GM18511 (cell line): ENCODE measurements around the gene KIF1C.

Experiments
- ATAC-seq: cut with Tn5 transposase; IDR thresholded peaks from one replicate; pipeline ENCODE4 v1.9.1; 2021; ENCODE audit warnings: mild to moderate bottlenecking, moderate library complexity; ENCODE audit not compliant: unreplicated experiment

Gene KIF1C

GRCh38 chr17:4997302-4998026 lies at the start of gene KIF1C, which contains the start of gene INCA1:
Gene KIF1C, plus strand, starts transcription at chr17:4997950. Its CDS starts 2,297 bp downstream, at chr17:5000247.
Gene INCA1, minus strand, starts transcription at chr17:4997522. Its CDS starts 3,085 bp downstream, at chr17:4994437.
- peak; percentile 86 for ATAC-seq

- ATAC-seq: peak; percentile 30
Measured at GRCh38 chr17:4948166-4948930, 49.4 kb upstream of the KIF1C start, which contains the start of gene PFN1. Gene PFN1, minus strand, starts transcription at chr17:4948530. Its CDS starts 136 bp downstream, at chr17:4948394.

- peak; percentile 33 for ATAC-seq
Measured at GRCh38 chr17:4948931-4949320, 48.8 kb upstream of the KIF1C start.

GRCh38 chr17:4949321-4950074 lies 48.3 kb upstream of the KIF1C start:
- peak; percentile 35 for ATAC-seq

DNA sequence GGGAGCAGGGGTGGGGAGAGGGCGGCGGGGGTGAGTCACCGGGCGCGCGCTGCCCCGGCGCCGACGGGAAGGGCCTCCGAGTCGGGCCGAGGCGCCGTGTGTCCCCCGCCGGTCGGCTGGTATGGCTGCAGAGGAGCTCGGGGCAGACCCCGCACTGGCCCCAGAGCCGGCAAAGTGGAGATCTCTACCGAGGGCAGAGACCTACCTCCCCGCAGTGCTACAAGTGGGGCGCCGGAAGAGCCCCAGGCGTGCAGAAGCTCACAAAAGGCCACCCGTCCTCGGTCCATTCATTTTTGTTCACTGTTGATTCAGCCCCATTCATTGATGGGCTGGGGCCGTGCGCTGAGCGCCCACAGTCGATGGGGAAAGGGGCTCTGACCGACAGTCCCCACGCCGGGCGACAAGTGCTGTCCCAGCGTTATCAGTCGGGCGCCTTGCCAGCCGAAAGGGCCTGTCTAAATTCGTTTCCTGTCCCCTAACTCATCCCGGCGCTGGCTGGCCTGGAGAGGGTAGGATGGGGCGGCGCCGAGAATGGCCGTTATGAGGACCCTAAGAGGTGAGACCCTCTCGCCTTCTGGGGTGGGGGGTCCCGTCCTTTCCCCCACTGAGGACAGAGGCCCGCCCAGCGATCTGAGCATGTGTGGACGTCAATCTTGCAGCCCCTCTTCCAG lies 47.5 kb upstream of the KIF1C start:
- ATAC-seq: peak; percentile 14

GRCh38 chr17:4950746-4951204 lies 47.0 kb upstream of the KIF1C start, which contains the start of gene ENO3:
Gene ENO3, plus strand, starts transcription at chr17:4951119. Its CDS starts 711 bp downstream, at chr17:4951830.
- ATAC-seq: no peak

DNA sequence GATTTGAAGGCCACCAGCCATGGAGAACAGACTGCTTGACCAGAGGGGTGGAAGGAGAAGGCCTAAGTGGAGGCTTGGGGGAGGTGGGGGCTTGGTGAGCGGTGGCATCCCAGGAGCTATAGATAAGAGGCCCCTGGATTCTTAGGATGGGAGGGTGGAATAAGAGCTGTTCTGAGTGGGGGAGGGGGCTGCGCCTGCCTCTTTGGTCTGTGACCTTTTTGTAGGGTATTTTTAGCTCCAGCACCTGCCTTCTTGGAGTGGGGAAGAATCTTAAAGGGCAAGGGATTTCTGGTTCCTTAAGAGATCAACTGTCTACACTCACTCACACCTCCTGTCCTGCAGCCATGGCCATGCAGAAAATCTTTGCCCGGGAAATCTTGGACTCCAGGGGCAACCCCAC lies 46.3 kb upstream of the KIF1C start:
- no peak for ATAC-seq

DNA sequence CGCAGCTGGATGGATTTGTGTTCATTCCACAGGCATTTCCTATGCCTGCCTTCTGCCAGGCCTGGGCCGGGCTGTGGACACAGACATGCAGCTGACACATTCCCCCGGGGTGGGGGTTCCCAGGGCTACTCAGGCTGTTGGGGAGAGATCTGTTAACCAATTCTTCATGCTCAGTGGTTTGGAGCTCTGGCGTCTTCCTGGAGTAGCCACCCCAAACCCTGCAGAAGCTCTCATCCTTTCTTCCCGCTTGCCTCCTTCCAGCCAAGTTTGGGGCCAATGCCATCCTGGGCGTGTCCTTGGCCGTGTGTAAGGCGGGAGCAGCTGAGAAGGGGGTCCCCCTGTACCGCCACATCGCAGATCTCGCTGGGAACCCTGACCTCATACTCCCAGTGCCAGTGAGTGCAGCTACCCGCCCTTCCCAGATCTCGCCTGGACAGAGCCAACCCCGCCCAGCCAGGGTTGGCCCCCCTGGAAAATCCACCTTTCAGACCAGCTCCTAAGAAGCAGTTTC lies 44.2 kb upstream of the KIF1C start:
- ATAC-seq: no peak

- no peak for ATAC-seq
Measured at GRCh38 chr17:4955091-4955490, 42.7 kb upstream of the KIF1C start.

DNA sequence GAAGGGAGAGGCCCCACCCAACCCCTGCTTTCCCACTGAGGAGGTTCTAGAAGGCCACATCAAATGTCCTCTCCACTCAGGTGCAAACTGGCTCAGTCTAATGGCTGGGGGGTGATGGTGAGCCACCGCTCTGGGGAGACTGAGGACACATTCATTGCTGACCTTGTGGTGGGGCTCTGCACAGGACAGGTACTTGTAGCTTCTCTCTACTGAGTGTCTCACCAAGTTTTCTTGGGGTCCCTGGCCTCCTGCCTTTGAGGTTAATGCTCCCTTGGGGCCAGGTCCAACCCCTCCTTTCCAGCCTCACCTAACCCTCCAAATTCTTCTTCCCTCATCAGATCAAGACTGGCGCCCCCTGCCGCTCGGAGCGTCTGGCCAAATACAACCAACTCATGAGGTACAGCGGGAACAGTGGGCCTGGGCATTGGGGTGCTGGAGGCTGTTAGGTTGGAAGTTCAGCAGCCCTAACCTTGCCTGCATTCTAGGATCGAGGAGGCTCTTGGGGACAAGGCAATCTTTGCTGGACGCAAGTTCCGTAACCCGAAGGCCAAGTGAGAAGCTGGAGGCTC lies 41.2 kb upstream of the KIF1C start:
- no peak for ATAC-seq

DNA sequence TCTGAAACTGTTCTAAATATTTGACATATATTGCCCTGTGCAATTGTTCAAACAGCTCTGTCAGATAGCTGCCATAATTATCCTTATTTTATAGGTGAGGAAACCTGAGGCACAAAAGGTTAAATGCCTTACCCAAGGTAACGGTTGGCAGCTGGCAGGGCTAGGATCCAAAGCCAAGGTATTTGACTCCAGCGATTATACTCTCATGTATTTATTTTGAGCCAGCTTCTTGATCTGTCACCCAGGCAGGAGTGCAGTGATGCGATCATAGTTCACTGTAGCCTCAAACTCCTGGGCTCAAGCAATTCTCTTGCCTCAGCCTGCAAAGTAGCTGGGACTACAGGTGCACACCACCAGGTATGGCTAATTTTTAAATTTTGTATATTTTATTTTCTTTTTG lies 39.6 kb upstream of the KIF1C start:
- ATAC-seq: no peak

DNA sequence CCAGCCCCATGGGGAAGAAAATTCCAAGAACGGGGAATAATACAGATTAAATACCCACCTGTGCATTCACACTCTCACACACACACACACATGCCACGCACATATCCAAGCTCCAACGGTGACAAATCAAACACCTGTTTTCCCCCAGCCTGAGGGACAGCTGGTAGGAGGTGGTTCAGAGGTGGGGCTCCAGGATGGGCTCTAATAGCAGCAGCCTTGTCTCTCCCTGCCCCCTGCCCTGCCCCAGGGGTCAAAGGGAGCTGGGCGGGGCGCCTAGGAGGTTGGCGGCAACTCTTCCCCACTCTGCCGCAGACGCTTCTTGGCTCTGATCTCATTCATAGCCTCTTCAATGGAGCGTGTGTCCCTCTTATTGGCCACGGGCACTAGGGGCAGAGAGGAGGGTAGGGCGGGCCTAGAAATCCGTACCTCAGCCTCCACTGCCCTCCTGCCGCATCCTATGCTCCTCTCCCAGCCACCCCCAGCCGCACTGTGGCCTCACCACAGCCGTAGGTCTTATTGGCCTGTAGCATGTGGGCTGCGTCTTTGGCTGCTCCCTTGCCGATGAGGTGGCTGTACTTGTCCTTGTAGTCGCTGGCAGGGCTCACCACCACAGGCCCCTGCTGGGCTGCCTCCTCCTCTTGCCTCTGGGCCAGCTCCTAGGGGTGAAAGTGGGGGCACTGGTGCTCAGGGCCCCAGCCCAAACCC lies 38.3 kb upstream of the KIF1C start:
- no peak for ATAC-seq

GRCh38 chr17:4960279-4960922 lies 37.3 kb upstream of the KIF1C start:
- ATAC-seq: no peak

DNA sequence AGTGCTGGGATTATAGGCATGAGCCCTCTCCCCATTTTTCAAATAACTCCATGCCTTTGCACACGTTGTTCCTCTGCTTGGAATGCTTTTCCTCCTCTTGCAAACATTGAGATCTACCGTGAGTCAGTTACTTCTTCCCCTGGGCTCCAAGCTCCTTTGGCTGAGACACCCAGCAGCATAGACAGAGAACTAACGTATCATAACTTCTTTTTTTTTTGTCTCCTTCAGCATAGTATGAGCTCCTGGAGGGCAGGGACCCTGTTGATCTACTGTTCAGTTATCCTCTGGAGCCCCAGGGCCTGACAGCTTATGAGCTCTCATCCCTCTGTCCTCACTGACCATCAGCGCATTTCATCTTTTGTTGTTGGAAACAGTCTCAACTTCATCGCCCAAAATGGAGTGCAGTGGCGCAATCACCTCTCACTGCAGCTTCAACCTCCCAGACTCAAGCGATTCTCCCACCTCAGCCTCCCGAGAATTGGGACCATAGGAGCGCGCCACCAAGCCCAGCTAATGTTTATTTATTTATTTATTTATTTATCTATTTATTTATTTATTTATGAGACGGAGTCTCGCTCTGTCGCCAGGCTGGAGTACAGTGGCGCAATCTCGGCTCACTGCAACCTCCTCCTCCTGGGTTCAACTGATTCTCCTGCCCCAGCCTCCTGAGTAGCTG lies 32.3 kb upstream of the KIF1C start:
- ATAC-seq: no peak

- peak; percentile 85 for ATAC-seq
Measured at GRCh38 chr17:4966844-4967538, 30.8 kb upstream of the KIF1C start.

DNA sequence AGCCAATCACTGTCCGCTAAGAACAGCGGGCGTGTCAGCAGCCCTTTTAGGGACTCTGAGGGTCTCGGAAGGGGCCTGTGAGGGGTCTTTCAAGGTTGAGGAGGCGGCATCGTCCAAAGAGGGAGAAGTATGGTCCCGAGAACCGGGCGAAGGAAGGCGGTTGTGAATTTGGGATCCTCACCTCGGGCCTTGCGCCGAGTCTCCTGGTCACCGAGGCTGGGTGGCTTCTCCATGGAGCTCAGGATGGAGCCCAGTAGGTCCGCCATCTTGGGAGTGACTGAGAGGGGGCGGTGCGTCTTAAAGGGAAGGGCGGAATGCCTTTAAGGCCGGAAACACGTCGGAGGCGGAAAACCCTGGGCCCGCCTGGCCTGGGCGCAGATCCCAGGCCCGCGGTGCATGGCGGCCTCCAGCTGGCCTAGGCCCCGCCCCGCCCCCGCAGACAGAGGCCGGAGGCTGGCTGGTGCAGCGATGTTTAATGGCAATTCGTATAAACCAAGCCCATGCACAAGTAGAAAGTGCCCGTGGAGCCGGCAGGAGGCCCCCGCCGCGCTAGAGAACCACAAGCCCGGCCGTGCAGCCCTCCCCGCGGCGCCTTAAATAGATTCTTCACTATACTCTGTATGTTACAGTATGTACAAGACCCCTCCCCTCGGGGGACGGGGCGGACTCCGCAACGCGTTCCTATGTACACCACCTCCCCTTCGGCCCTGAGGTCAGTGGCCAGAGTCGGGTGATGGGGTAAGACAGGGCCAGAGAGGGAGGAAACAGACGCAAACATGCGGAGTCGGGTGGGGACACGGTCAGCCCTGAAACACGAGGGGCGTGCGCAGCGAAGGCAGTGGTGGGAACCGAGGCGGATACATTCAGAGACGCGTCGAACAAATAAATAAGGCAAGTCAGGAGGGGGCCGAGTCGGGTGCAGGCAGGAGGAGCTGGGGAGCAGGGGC lies 29.9 kb upstream of the KIF1C start, which contains the start of gene SPAG7:
TSS of gene SPAG7 (minus strand) at position 279 of the 947 bp plus-strand sequence. CDS start at position 266, 13 bp downstream.
- ATAC-seq: peak; percentile 67
